Heart left ventricle (tissue), 16 donors: ENCODE data around the gene EYS. TPM values are rescaled to one million over a fixed set of nuclear protein-coding genes. Genes with fewer than 3 reads are reported as not detected.

Experiments
- ATAC-seq, 4 donors: fragments of 200-7000 bp; cut with Tn5 transposase; one replicate each; pipeline ENCODE4 v1.9.1; 2020 to 2022; ENCODE audit warnings: moderate library complexity in 4 of 4, mild to moderate bottlenecking in 3 of 4, moderate number of reproducible peaks in 1 of 4
- DNase-seq, 5 donors: peaks; one replicate each; pipeline ENCODE4 v3.0.0-alpha.2; 2020
- H3K27ac ChIP-seq, 12 donors: fragments of 200-600 bp; sonication (generic) in 4 of 12; one replicate each; pipeline versions ENCODE4 v1.5.0 to v1.8.0; 2016 to 2022; ENCODE audit warnings: mild to moderate bottlenecking in 2 of 12
- H3K27me3 ChIP-seq, 9 donors: fragments of 200-600 bp; sonication (generic) in 2 of 9; one replicate each; pipeline versions ENCODE4 v1.5.1 to v1.8.0; 2016 to 2022; ENCODE audit warnings: mild to moderate bottlenecking in 3 of 9
- H3K36me3 ChIP-seq, 9 donors: fragments of 200-600 bp; sonication (generic) in 2 of 9; one replicate each; pipeline versions ENCODE4 v1.5.0 to v1.8.0; 2018 to 2022; ENCODE audit warnings: mild to moderate bottlenecking in 2 of 9
- H3K4me1 ChIP-seq, 12 donors: fragments of 200-600 bp; sonication (generic) in 4 of 12; one replicate each; pipeline versions ENCODE4 v1.5.0 to v1.8.0; 2016 to 2022; ENCODE audit warnings: mild to moderate bottlenecking in 3 of 12
- H3K4me3 ChIP-seq, 12 donors: fragments of 200-600 bp; sonication (generic) in 4 of 12; one replicate each; pipeline versions ENCODE4 v1.5.0 to v1.8.0; 2017 to 2022; ENCODE audit warnings: mild to moderate bottlenecking in 9 of 12, moderate library complexity in 4 of 12
- H3K9me3 ChIP-seq, 12 donors: fragments of 200-600 bp; sonication (generic) in 4 of 12; one replicate each; pipeline versions ENCODE4 v1.5.0 to v1.8.0; 2016 to 2022; ENCODE audit warnings: mild to moderate bottlenecking in 1 of 12
- CTCF ChIP-seq, 12 donors: fragments of 200-600 bp; sonication (generic) in 4 of 12; IDR thresholded peaks; one replicate each; pipeline versions ENCODE4 v1.5.0 to v1.8.0; 2018 to 2022; ENCODE audit warnings: antibody characterized with exemption in 12 of 12, mild to moderate bottlenecking in 5 of 12
- POLR2A ChIP-seq, 2 donors: fragments of 450-650 bp; IDR thresholded peaks; one replicate each; pipeline ENCODE4 v1.6.1; 2017; ENCODE audit warnings: antibody characterized with exemption in 2 of 2, mild to moderate bottlenecking in 2 of 2, moderate library complexity in 2 of 2
- WGBS, 4 donors: extraction: QIAGEN DNeasy Blood & Tissue Kit in 2 of 4; methylation state at CpG; one replicate each; pipeline versions ENCODE4 v1.1.5 to v1.1.7; 2013 to 2018; 5-methylcytosine and 5-hydroxymethylcytosine counted together
- intact Hi-C, 10 donors: fragments of 100-400 bp; cut with DNase I; formaldehyde crosslinking; loops; one replicate each; pipeline versions ENCODE4 v1.11.1 to v1.14.2; 2022
- polyA plus RNA-seq, 2 donors: library from polyadenylated mRNA; stranded (reverse); fragments of 200-250 nt; gene quantifications; one replicate each; pipeline ENCODE4 v1.2.3, GENCODE V29; 2013
- total RNA-seq, 9 donors: library from RNA; depleted of rRNA in 2 of 9; stranded (reverse); fragments of >200 nt in 2 of 9; fragmentation: NEBNext Ultra II Directional in 3 of 9; extraction: Animal tissue kit (Norgen Biotek cat#: 25700) in 3 of 9; gene quantifications; one replicate each; pipeline versions ENCODE4 v1.1.0 to v1.2.4, GENCODE V29; 2016 to 2023
- donor health status: ischemic (EF 13 %, LVEDD 7.1; RV severe dilation, severe dysfunction).
- donor health status: healthy with polysubstance abuse.
- donor health status: DM: no; HTN: yes; CAD: no.
- donor health status: DM: no; HTN: no; CAD: no.
- donor health status: ischemic (EF 25% LVEDD 6.9; RV normal size, moderate dysfunction).
- donor health status: ischemic (EF 25% LVEDD 5.7; RV mildly dilated, moderate dysfunction).
- donor health status: healthy.
- donor health status: DM: yes; HTN: yes; CAD: no.
- donor health status: ischemic (EF 35%, LVEDD 5.7; RV mildly dilated, moderate dysfunction).
- donor health status: nonischemic (EF 11% LVEDD 7.7; RV severe dilation, severe dysfunction).
- donor health status: DM: yes; HTN: yes; CAD: no.
- donor health status: PGD.
- donor health status: ischemic (EF 29% LVEDD 5.4; RV normal size, mild dysfunction).
- donor health status: nonischemic (EF 23%, LVEDD 6.1; RV moderate dilation, normal function).

EYS gene
- total and polyA plus RNA-seq, 11 donors, result 0.07 to 0.27 (median 0.08) TPM; not detected in 8

GRCh38 chr6:64445038-64445437 is 1262.0 kb downstream of the EYS start:
- no peak for ATAC-seq
- intact Hi-C loops, result no loop called here
- peaks cover 0 to 12% (median 2%) of the 10 kb centered on the region in 12 donors for H3K9me3 ChIP-seq
- H3K4me1 ChIP-seq, result no peaks in the 10 kb centered on the region
- no peak for DNase-seq
- WGBS, 4 donors, result 55 to 70% (median 61%) methylated on average over 1 of the region's 1 CpG
- H3K27ac ChIP-seq, result no peak overlapping the region
- TF ChIP-seq CTCF (IDR thresholded peaks at IDR 0.05) (no peak), POLR2A (IDR thresholded peaks at IDR 0.05) (no peak)
- no peaks in the 10 kb centered on the region for H3K36me3 ChIP-seq
- no peak overlapping the region for H3K4me3 ChIP-seq
- H3K27me3 ChIP-seq, result no peaks in the 10 kb centered on the region

- H3K9me3 ChIP-seq, result peaks cover 0 to 9% (median 0%) of the 10 kb centered on the region in 12 donors
- 49 to 55% (median 54%) methylated on average over 2 of the region's 2 CpGs for WGBS, 4 donors
- intact Hi-C loops, result no loop called here
- H3K36me3 ChIP-seq, result no peaks in the 10 kb centered on the region
- TF ChIP-seq CTCF (IDR thresholded peaks at IDR 0.05) (no peak), POLR2A (IDR thresholded peaks at IDR 0.05) (no peak)
- H3K27me3 ChIP-seq, result no peaks in the 10 kb centered on the region
- ATAC-seq (no peak), DNase-seq (no peak)
- H3K4me3 ChIP-seq, result no peak overlapping the region
- H3K27ac ChIP-seq, result no peak overlapping the region
- no peaks in the 10 kb centered on the region for H3K4me1 ChIP-seq
Measured at GRCh38 chr6:64439274-64439673, 1267.8 kb downstream of the EYS start.

GRCh38 chr6:64437996-64438395 is 1269.0 kb downstream of the EYS start:
- Histone ChIP-seq H3K27ac (no peak overlapping the region), H3K36me3 (no peaks in the 10 kb centered on the region), H3K4me1 (no peaks in the 10 kb centered on the region), H3K27me3 (no peaks in the 10 kb centered on the region), H3K4me3 (no peak overlapping the region), H3K9me3 (peaks cover 0 to 9% (median 0%) of the 10 kb centered on the region in 12 donors)
- no peak for ATAC-seq
- 81 to 86% (median 83%) methylated on average over 2 of the region's 2 CpGs for WGBS, 4 donors
- no peak for TF ChIP-seq CTCF (IDR thresholded peaks at IDR 0.05)
- TF ChIP-seq POLR2A (IDR thresholded peaks at IDR 0.05), result no peak
- intact Hi-C loops, result no loop called here
- no peak for DNase-seq

DNA sequence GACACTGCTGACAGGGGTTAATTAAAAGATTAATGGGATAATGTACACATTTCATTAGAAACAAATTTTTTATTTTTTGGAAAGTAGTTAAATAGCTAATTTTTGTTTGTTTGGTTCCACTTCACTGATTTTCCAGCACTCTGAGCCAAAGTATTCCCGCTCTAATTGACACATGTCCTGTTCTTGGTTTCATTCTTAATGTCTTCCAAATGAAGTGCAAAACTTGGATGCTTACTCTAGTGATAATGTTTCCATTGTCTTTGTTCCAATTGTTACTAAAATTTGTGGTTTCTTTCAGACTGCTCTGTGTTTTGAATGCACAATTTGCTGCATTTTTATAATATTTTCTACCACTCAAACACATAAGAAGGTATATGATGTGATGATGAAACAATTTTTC is 1277.1 kb downstream of the EYS start:
- Histone ChIP-seq H3K36me3 (no peaks in the 10 kb centered on the region), H3K27ac (no peak overlapping the region), H3K27me3 (no peaks in the 10 kb centered on the region), H3K9me3 (no peaks in the 10 kb centered on the region), H3K4me1 (no peaks in the 10 kb centered on the region), H3K4me3 (no peak overlapping the region)
- DNase-seq (no peak), ATAC-seq (no peak)
- intact Hi-C loops, result no loop called here
- WGBS, 4 donors, result 65 to 70% (median 67%) methylated on average over 1 of the region's 1 CpG
- no peak for TF ChIP-seq CTCF (IDR thresholded peaks at IDR 0.05)
- no peak for TF ChIP-seq POLR2A (IDR thresholded peaks at IDR 0.05)
